ENCODE measurements around the gene GALNT7.
A peak's percentile ranks its signal among the peaks of the same experiment; 100 is the strongest.

Gene GALNT7

DNA sequence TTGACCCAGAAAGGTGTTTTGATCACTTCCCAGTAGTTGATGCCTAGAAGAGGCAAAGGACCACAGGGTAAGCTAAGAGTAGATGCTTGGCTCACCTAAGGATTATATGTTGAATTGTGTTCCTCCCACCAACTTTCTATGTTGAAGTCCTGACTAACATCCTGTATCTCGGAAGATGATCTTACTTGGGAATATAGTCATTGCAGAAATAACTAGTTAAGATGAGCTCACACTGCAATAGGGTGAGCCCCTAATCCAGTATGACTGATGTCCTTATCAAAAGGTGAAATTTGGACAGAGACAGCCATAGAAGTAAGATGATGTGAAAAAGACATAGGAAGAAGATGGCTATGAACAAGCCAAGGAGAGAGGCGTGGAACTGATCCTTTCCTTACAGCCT lies 168.9 kb downstream of the GALNT7 start:
- Histone ChIP-seq H3K9me3 (ENCODE audit: control insufficient read depth, insufficient read depth, low read length) (no peaks in the 10 kb centered on the region), H3K9ac (ENCODE audit: low read depth, low read length) (no peak overlapping the region), H3K36me3 (ENCODE audit: insufficient read depth, low read length) (peaks cover 9% of the 10 kb centered on the region; the same call in 1 of the 2 replicates), H3K4me1 (ENCODE audit: insufficient read depth, low read length) (peaks cover 5% of the 10 kb centered on the region; the same call in 1 of the 2 replicates)

- no peaks in the 10 kb centered on the region for H3K36me3 ChIP-seq (ENCODE audit: insufficient read depth, low read length)
- no peak overlapping the region for H3K9ac ChIP-seq (ENCODE audit: low read depth, low read length)
- 0 out of 2 replicates have a peak, but pooled peaks cover 8% of the 10 kb centered on the region for H3K4me1 ChIP-seq (ENCODE audit: insufficient read depth, low read length)
- H3K9me3 ChIP-seq (ENCODE audit: control insufficient read depth, insufficient read depth, low read length): no peaks in the 10 kb centered on the region
Observed at GRCh38 chr4:173343832-173344397, 175.3 kb downstream of the GALNT7 start.

DNA sequence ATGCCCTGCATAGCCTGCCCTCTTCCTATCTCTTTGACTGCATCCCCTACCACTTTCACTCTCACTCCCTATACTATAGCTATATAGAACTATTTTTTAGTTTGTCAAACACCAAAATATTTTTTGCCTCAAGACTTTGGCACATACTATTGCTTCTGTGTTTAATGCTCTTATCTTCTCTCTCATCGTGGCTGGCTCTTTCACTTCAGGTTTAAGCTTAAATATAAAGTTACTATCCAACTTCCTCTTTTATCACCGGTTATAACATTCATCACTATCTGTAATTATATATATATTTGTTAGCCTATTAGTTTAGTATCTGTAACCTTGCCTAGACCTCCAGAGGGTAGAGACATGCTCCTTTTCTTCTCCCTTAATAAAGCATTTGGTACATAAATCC lies 177.0 kb downstream of the GALNT7 start:
- Histone ChIP-seq H3K4me1 (ENCODE audit: insufficient read depth, low read length) (0 out of 2 replicates have a peak, but pooled peaks cover 8% of the 10 kb centered on the region), H3K9me3 (ENCODE audit: control insufficient read depth, insufficient read depth, low read length) (no peaks in the 10 kb centered on the region), H3K36me3 (ENCODE audit: insufficient read depth, low read length) (no peaks in the 10 kb centered on the region), H3K9ac (ENCODE audit: low read depth, low read length) (no peak overlapping the region)

GRCh38 chr4:173346074-173346473 lies 177.5 kb downstream of the GALNT7 start:
- H3K9me3 ChIP-seq (ENCODE audit: control insufficient read depth, insufficient read depth, low read length): no peaks in the 10 kb centered on the region
- H3K4me1 ChIP-seq (ENCODE audit: insufficient read depth, low read length): 0 out of 2 replicates have a peak, but pooled peaks cover 8% of the 10 kb centered on the region
- no peaks in the 10 kb centered on the region for H3K36me3 ChIP-seq (ENCODE audit: insufficient read depth, low read length)
- no peak overlapping the region for H3K9ac ChIP-seq (ENCODE audit: low read depth, low read length)

GRCh38 chr4:173347467-173347866 lies 178.9 kb downstream of the GALNT7 start:
- Histone ChIP-seq H3K36me3 (ENCODE audit: insufficient read depth, low read length) (no peaks in the 10 kb centered on the region), H3K9me3 (ENCODE audit: control insufficient read depth, insufficient read depth, low read length) (no peaks in the 10 kb centered on the region), H3K4me1 (ENCODE audit: insufficient read depth, low read length) (0 out of 2 replicates have a peak, but pooled peaks cover 8% of the 10 kb centered on the region), H3K9ac (ENCODE audit: low read depth, low read length) (no peak overlapping the region)

- H3K9ac ChIP-seq (ENCODE audit: low read depth, low read length): no peak overlapping the region
- H3K4me1 ChIP-seq (ENCODE audit: insufficient read depth, low read length): no peaks in the 10 kb centered on the region
- no peaks in the 10 kb centered on the region for H3K9me3 ChIP-seq (ENCODE audit: control insufficient read depth, insufficient read depth, low read length)
- no peaks in the 10 kb centered on the region for H3K36me3 ChIP-seq (ENCODE audit: insufficient read depth, low read length)
Observed at GRCh38 chr4:173357939-173358338, 189.3 kb downstream of the GALNT7 start.

DNA sequence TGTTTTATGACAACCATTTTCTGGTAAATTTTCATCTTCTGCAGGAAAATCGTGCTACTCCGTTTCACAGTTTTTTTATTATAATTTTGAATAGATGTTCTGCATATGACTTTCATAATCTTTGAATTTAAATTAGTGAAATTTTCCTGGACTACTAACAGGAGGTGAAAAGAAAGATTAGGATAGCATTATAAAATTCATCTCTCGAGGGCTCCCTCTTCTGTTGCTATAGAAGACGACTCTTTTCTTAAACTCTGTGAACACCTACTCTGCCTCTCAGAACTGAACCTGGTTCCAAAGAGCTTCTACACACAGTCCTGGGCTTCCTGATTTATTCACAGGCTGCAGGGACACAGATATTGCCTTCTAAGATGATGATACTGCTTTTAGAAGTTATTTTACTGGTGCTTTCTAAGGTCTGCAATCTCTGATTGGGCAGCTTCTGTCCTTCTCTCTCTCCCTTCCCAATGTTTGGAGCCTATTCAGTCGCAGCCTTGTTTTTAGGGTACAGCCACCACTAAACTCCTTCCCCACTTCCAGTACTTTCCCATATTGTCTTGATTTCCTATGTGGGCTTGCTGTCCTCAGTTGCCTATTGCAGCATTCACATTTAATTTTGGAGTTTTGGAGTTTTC lies 192.1 kb downstream of the GALNT7 start:
- Histone ChIP-seq H3K4me1 (ENCODE audit: insufficient read depth, low read length) (no peaks in the 10 kb centered on the region), H3K36me3 (ENCODE audit: insufficient read depth, low read length) (no peaks in the 10 kb centered on the region), H3K9me3 (ENCODE audit: control insufficient read depth, insufficient read depth, low read length) (no peaks in the 10 kb centered on the region), H3K9ac (ENCODE audit: low read depth, low read length) (no peak overlapping the region)

DNA sequence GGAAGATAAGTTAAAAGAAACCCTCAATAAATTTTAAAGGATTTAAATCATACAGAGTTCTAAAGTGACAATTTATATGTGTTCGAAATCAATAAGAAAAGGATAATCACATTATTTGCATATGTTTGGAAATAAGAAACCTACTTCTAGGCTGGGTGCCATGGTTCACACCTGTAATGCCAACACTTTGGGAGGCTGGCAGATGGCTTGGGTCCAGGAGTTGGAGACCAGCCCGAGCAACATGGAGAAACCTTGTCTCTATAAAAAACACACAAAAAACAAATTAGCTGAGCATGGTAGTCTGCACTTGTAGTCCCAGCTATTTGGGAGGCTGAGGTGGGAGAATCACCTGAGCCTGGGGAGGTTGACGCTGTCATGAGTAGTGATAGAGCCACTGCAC lies 194.1 kb downstream of the GALNT7 start:
- Histone ChIP-seq H3K36me3 (ENCODE audit: insufficient read depth, low read length) (no peaks in the 10 kb centered on the region), H3K9ac (ENCODE audit: low read depth, low read length) (no peak overlapping the region), H3K4me1 (ENCODE audit: insufficient read depth, low read length) (no peaks in the 10 kb centered on the region), H3K9me3 (ENCODE audit: control insufficient read depth, insufficient read depth, low read length) (no peaks in the 10 kb centered on the region)

- H3K9me3 ChIP-seq (ENCODE audit: control insufficient read depth, insufficient read depth, low read length): no peaks in the 10 kb centered on the region
- no peak overlapping the region for H3K9ac ChIP-seq (ENCODE audit: low read depth, low read length)
- no peaks in the 10 kb centered on the region for H3K4me1 ChIP-seq (ENCODE audit: insufficient read depth, low read length)
- no peaks in the 10 kb centered on the region for H3K36me3 ChIP-seq (ENCODE audit: insufficient read depth, low read length)
Observed at GRCh38 chr4:173365359-173365996, 196.9 kb downstream of the GALNT7 start.

DNA sequence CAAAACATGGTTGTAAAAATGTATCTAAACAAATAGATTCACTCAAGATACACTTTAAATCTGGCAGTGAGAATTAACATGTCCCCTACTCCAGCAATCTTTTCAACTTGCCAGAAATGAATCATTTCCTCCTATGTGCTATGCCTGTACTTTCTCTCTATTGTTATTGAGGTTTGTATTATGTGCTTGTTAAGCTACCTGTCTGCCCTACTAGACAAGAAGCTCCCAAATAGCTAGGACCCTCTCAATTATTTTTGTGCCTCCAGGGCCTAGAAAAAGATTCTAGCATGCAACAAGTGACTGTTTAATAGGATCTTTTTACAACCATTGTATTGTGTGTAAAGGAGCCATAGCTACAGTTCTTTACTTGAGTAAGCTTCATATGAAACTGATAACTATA lies 198.7 kb downstream of the GALNT7 start:
- no peaks in the 10 kb centered on the region for H3K36me3 ChIP-seq (ENCODE audit: insufficient read depth, low read length)
- H3K9me3 ChIP-seq (ENCODE audit: control insufficient read depth, insufficient read depth, low read length): no peaks in the 10 kb centered on the region
- H3K4me1 ChIP-seq (ENCODE audit: insufficient read depth, low read length): no peaks in the 10 kb centered on the region
- H3K9ac ChIP-seq (ENCODE audit: low read depth, low read length): no peak overlapping the region

DNA sequence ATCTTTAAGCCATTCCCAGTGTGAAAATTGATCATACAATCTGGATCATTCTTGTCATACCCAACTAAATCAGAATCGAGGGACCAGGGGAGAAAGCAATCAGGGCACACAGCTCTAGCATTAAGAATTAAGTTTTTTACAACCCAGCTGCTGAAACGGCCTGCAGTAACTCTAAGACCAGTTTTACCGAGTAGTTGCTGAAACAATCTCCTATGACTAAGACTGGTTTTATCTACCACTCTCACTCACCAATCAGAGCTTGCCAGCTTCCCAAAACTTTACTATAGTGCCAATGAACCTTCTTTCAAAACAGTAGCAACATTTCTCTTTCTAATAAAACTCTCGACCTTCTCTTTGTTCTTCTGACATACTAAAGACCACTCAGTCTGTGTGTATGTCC lies 199.3 kb downstream of the GALNT7 start:
- no peaks in the 10 kb centered on the region for H3K36me3 ChIP-seq (ENCODE audit: insufficient read depth, low read length)
- H3K9ac ChIP-seq (ENCODE audit: low read depth, low read length): no peak overlapping the region
- no peaks in the 10 kb centered on the region for H3K9me3 ChIP-seq (ENCODE audit: control insufficient read depth, insufficient read depth, low read length)
- H3K4me1 ChIP-seq (ENCODE audit: insufficient read depth, low read length): no peaks in the 10 kb centered on the region

DNA sequence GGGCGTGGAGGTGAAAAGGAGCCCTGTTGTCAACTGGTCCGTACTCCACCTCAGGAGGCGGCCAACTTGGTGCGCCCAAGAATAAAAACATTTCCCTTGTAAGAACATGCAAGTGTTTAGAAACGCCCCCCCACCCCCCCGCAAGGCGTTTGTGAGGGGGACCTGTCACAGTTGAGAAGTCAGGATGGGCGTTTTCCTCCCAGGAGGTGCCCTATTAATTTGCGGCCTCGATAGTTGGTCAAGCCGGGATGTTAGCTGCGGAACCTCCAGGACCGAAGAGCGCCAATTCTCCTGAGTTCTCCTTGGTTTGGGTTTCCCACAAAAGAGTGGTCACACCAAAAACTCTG lies 201.5 kb downstream of the GALNT7 start:
- H3K4me1 ChIP-seq (ENCODE audit: insufficient read depth, low read length): no peaks in the 10 kb centered on the region
- no peaks in the 10 kb centered on the region for H3K36me3 ChIP-seq (ENCODE audit: insufficient read depth, low read length)

DNA sequence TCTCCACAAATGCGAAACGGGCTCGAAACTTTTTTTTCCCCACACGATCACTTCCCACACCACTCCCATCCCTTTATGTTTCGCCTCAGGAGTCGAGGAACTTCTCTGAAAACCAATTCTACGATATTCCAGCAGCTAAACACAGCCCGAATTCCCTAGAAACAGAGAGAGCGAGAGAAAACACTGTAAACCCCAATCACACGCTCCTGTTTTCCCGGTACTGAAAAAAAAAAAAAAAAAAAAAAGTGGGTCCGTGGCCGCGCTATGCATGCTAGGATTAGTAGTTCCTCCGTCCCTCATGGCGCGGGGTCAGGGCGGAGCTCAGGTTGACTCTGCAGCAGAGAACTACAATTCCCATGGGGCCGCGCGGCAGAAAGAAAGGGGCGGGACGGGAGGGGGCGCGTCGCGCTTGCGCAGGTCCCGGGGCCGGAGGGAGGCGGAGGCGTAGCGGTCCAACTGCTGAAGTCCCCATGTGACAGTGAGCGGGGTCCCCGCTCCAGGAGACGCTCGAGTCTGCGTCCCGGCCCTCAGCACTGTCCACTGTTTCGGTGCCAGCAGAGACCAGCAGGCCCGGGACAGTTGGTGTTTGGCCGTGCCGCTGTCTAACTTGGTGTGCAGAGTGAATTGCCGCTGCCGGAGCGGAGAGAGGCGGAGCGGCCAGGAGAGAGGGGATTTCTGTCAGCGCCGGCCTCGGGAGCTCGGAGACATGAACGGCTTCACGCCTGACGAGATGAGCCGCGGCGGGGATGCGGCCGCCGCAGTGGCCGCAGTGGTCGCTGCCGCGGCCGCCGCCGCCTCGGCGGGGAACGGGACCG lies 202.1 kb downstream of the GALNT7 start, which contains the start of gene SAP30:
TSS of gene SAP30 (plus strand) at position 478 of the 815 bp plus-strand sequence. CDS start at position 707, 229 bp downstream.
- Histone ChIP-seq H3K9ac (ENCODE audit: low read depth, low read length) (peak within 1 kb of the TSS; percentile 80), H3K36me3 (ENCODE audit: insufficient read depth, low read length) (no peaks in the 10 kb centered on the region), H3K9me3 (ENCODE audit: control insufficient read depth, insufficient read depth, low read length) (no peaks in the 10 kb centered on the region), H3K4me1 (ENCODE audit: insufficient read depth, low read length) (no peaks in the 10 kb centered on the region)

More for the DNA sequence above, 201.5 kb downstream of the GALNT7 start:
- Histone ChIP-seq H3K9me3 (ENCODE audit: control insufficient read depth, insufficient read depth, low read length) (no peaks in the 10 kb centered on the region), H3K9ac (ENCODE audit: low read depth, low read length) (peak overlapping the region; percentile 79)

All from ES-I3 (cell line).